ENCODE results near the gene BTF3. TPM values are rescaled to one million over a fixed set of nuclear protein-coding genes. Genes with fewer than 3 reads are reported as not detected.

BTF3 gene
- total and polyA plus RNA-seq, 12 donors: 375 to 852 (median 509) TPM

GRCh38 chr5:73550016-73550415 lies 51.8 kb downstream of the BTF3 start:
- peaks cover 0 to 19% of the 10 kb centered on the region in 2 donors for H3K36me3 ChIP-seq (replicated peaks in 1 of 2)
- H3K4me3 ChIP-seq: no peak overlapping the region
- peak overlapping the region in 2 of 5 donors; percentile 13 to 49 for H3K27ac ChIP-seq
- no peaks in the 10 kb centered on the region for H3K9me3 ChIP-seq (replicated peaks in 1 of 3)
- DNase-seq: no peak
- no peak for TF ChIP-seq POLR2A (IDR thresholded peaks at IDR 0.05)
- TF ChIP-seq CTCF (IDR thresholded peaks at IDR 0.05): no peak
- intact Hi-C loops (cut with DNase I): no loop called here
- peaks cover 8 to 9% of the 10 kb centered on the region in 2 donors for H3K4me1 ChIP-seq (replicated peaks in 1 of 2)
- WGBS, 4 donors: 37 to 50% (median 45%) methylated on average over 1 of the region's 1 CpG
- H3K27me3 ChIP-seq: no peaks in the 10 kb centered on the region

- Histone ChIP-seq H3K4me3 (no peak overlapping the region), H3K36me3 (replicated peaks in 1 of 2) (peaks cover 0 to 23% of the 10 kb centered on the region in 2 donors), H3K9me3 (replicated peaks in 1 of 3) (no peaks in the 10 kb centered on the region), H3K27me3 (no peaks in the 10 kb centered on the region), H3K4me1 (replicated peaks in 1 of 2) (peaks cover 8 to 9% of the 10 kb centered on the region in 2 donors), H3K27ac (no peak overlapping the region)
- DNase-seq: no peak
- TF ChIP-seq POLR2A (IDR thresholded peaks at IDR 0.05) (no peak), CTCF (IDR thresholded peaks at IDR 0.05) (no peak)
- intact Hi-C loops (cut with DNase I): no loop called here
Observed at GRCh38 chr5:73552642-73553041, 54.4 kb downstream of the BTF3 start.

Other genes with a start within 250 kb of the BTF3 start
- 1 to 10 TPM; 1.1 to 6.5 (median 2.2) TPM for gene FOXD1, start 49.7 kb upstream of the BTF3 start, total RNA-seq
- 1 to 10 TPM; 1.2 to 4.5 (median 1.9) TPM for gene FOXD1, start 49.7 kb upstream of the BTF3 start, polyA plus RNA-seq
- 10 to 100 TPM; 14.3 to 54.2 (median 31.2) TPM for gene ANKRA2, start 67.2 kb downstream of the BTF3 start, total RNA-seq
- 10 to 100 TPM; 19.6 to 35.8 (median 22.0) TPM for gene ANKRA2, start 67.2 kb downstream of the BTF3 start, polyA plus RNA-seq
- 10 to 100 TPM in 7 of 9 donors, 1 to 10 TPM in 2; 6.2 to 30.2 (median 19.9) TPM for gene UTP15, start 67.3 kb downstream of the BTF3 start, total RNA-seq
- gene UTP15, start 67.3 kb downstream of the BTF3 start, polyA plus RNA-seq: 10 to 100 TPM in 1 of 3 donors, 1 to 10 TPM in 2; 4.2 to 19.2 (median 5.1) TPM
- gene ARHGEF28, start 127.8 kb downstream of the BTF3 start, total RNA-seq: 100 to 1,000 TPM in 1 of 9 donors, 10 to 100 TPM in 8; 33.5 to 138 (median 58.8) TPM
- 10 to 100 TPM; 25.3 to 40.9 (median 32.9) TPM for gene ARHGEF28, start 127.8 kb downstream of the BTF3 start, polyA plus RNA-seq